Trophoblast cell (in vitro differentiated cells and primary cell): Measurements from ENCODE around the gene NOS1AP.
A peak's percentile ranks its signal among the peaks of the same experiment; 100 is the strongest.

Source experiments
- DNase-seq, 2 donors: peaks; one replicate each; pipeline ENCODE4 v3.0.0-alpha.2; 2016
- H2AFZ ChIP-seq: 2 replicates; pipeline ENCODE4 v1.6.1; 2013; ENCODE audit warnings: low read length, moderate library complexity, mild to moderate bottlenecking; ENCODE audit not compliant: insufficient read depth, poor library complexity
- H2AK5ac ChIP-seq: 2 replicates; pipeline ENCODE4 v1.6.1; 2013; ENCODE audit warnings: mild to moderate bottlenecking, low read length
- H2BK120ac ChIP-seq: 2 replicates; pipeline ENCODE4 v1.6.1; 2013; ENCODE audit warnings: low read length, mild to moderate bottlenecking, moderate library complexity; ENCODE audit not compliant: insufficient read depth, poor library complexity
- H2BK12ac ChIP-seq: 2 replicates; pipeline ENCODE4 v1.6.1; 2013; ENCODE audit warnings: mild to moderate bottlenecking, low read length, moderate library complexity
- H2BK5ac ChIP-seq: 2 replicates; pipeline ENCODE4 v1.6.1; 2013; ENCODE audit warnings: low read length, low read depth, moderate library complexity, mild to moderate bottlenecking; ENCODE audit not compliant: poor library complexity
- H3K14ac ChIP-seq: 2 replicates; pipeline ENCODE4 v1.6.1; 2013; ENCODE audit warnings: mild to moderate bottlenecking, low read length
- H3K18ac ChIP-seq: 2 replicates; pipeline ENCODE4 v1.6.1; 2013; ENCODE audit warnings: mild to moderate bottlenecking, low read length
- H3K23ac ChIP-seq: 2 replicates; pipeline ENCODE4 v1.6.1; 2013; ENCODE audit warnings: low read length
- H3K27ac ChIP-seq: 2 replicates; pipeline ENCODE4 v1.5.1; 2013; ENCODE audit warnings: low read depth, mild to moderate bottlenecking, inconsistent platforms, low read length, moderate library complexity
- H3K27me3 ChIP-seq: 2 replicates; pipeline ENCODE4 v1.6.1; 2013; ENCODE audit warnings: inconsistent platforms, mild to moderate bottlenecking, low read length, moderate library complexity; ENCODE audit not compliant: insufficient read depth
- H3K36me3 ChIP-seq, 2 experiments: 1 replicate in 1 of 2; 2 replicates in 1 of 2; pipeline ENCODE4 v1.6.1; 2013; ENCODE audit warnings: low read length in 2 of 2, mild to moderate bottlenecking in 2 of 2, moderate library complexity in 1 of 2; ENCODE audit not compliant: insufficient read depth in 2 of 2, control insufficient read depth in 1 of 2
- H3K4ac ChIP-seq: 2 replicates; pipeline ENCODE4 v1.6.1; 2013; ENCODE audit warnings: low read depth, mild to moderate bottlenecking, low read length, moderate library complexity
- H3K4me1 ChIP-seq, 2 experiments: 1 replicate in 1 of 2; 2 replicates in 1 of 2; pipeline ENCODE4 v1.6.1; 2013; ENCODE audit warnings: low read length in 2 of 2, mild to moderate bottlenecking in 2 of 2, moderate library complexity in 1 of 2; ENCODE audit not compliant: insufficient read depth in 2 of 2, control insufficient read depth in 1 of 2
- H3K4me2 ChIP-seq: 2 replicates; pipeline ENCODE4 v1.6.1; 2013; ENCODE audit warnings: inconsistent platforms, mild to moderate bottlenecking, low read length, moderate library complexity
- H3K4me3 ChIP-seq: 2 replicates; pipeline ENCODE4 v1.5.1; 2013; ENCODE audit warnings: mild to moderate bottlenecking, low read depth, low read length, inconsistent platforms
- H3K79me1 ChIP-seq: one replicate; pipeline ENCODE4 v1.6.1; 2013; ENCODE audit warnings: low read length
- H3K79me2 ChIP-seq: 2 replicates; pipeline ENCODE4 v1.6.1; 2013; ENCODE audit warnings: low read length, mild to moderate bottlenecking; ENCODE audit not compliant: control insufficient read depth, insufficient read depth, poor library complexity
- H3K9ac ChIP-seq: 2 replicates; pipeline ENCODE4 v1.6.1; 2013; ENCODE audit warnings: mild to moderate bottlenecking, low read length
- H3K9me3 ChIP-seq: 2 replicates; pipeline ENCODE4 v1.6.1; 2013; ENCODE audit warnings: low read depth, mild to moderate bottlenecking, control low read depth, inconsistent platforms, low read length; ENCODE audit not compliant: insufficient read depth
- H4K12ac ChIP-seq: 2 replicates; pipeline ENCODE4 v1.6.1; 2013; ENCODE audit warnings: low read depth, mild to moderate bottlenecking, low read length, moderate library complexity
- H4K8ac ChIP-seq: 2 replicates; pipeline ENCODE4 v1.6.1; 2013; ENCODE audit warnings: low read depth, mild to moderate bottlenecking, low read length, moderate library complexity
- H4K91ac ChIP-seq: one replicate; pipeline ENCODE4 v1.6.1; 2013; ENCODE audit warnings: low read depth, mild to moderate bottlenecking, low read length, moderate library complexity
- WGBS: extraction: QIAGEN DNeasy Blood & Tissue Kit; methylation state at CpG from one replicate; pipeline ENCODE4 v1.1.7; 2013; ENCODE audit warnings: missing lambda C conversion rate; ENCODE audit not compliant: insufficient read length, insufficient coverage; ENCODE audit errors: extremely low coverage; 5-methylcytosine and 5-hydroxymethylcytosine counted together

Gene NOS1AP

GRCh38 chr1:162301696-162302095 is 232.2 kb downstream of the NOS1AP start:
- peak; percentile 30 to 74 for DNase-seq
- Histone ChIP-seq H3K4me3 (no peak overlapping the region), H3K9me3 (peaks cover 2% of the 10 kb centered on the region), H3K27me3 (no peaks in the 10 kb centered on the region), H3K36me3 (no peaks in the 10 kb centered on the region), H3K4me2 (no peak overlapping the region), H3K4me1 (no peaks in the 10 kb centered on the region), H3K18ac (no peak overlapping the region), H3K23ac (no peak overlapping the region), H3K9ac (no peak overlapping the region), H4K91ac (no peak overlapping the region), H4K12ac (no peak overlapping the region), H3K27ac (no peak overlapping the region), H2BK120ac (no peak overlapping the region), H2BK12ac (no peak overlapping the region), H3K4ac (no peak overlapping the region), H2BK5ac (no peak overlapping the region), H3K79me1 (no peaks in the 10 kb centered on the region), H2AK5ac (no peak overlapping the region), H4K8ac (no peak overlapping the region), H3K79me2 (no peaks in the 10 kb centered on the region), H2AFZ (no peak overlapping the region), H3K14ac (no peak overlapping the region)
- no CpG with 5 or more reads among the region's 4 CpGs for WGBS

- H3K14ac ChIP-seq: no peak overlapping the region
- H2AK5ac ChIP-seq: no peak overlapping the region
- H4K12ac ChIP-seq: no peak overlapping the region
- no peak overlapping the region for H3K4me3 ChIP-seq
- no peaks in the 10 kb centered on the region for H3K36me3 ChIP-seq
- H4K91ac ChIP-seq: no peak overlapping the region
- H4K8ac ChIP-seq: no peak overlapping the region
- H2AFZ ChIP-seq: no peak overlapping the region
- WGBS: 100% methylated on average over 2 of the region's 3 CpGs
- no peak overlapping the region for H2BK120ac ChIP-seq
- no peak overlapping the region for H3K18ac ChIP-seq
- no peak overlapping the region for H3K4ac ChIP-seq
- no peak overlapping the region for H3K4me2 ChIP-seq
- no peaks in the 10 kb centered on the region for H3K4me1 ChIP-seq
- H3K27ac ChIP-seq: no peak overlapping the region
- no peaks in the 10 kb centered on the region for H3K79me1 ChIP-seq
- no peaks in the 10 kb centered on the region for H3K79me2 ChIP-seq
- H2BK12ac ChIP-seq: no peak overlapping the region
- no peaks in the 10 kb centered on the region for H3K27me3 ChIP-seq
- H3K9ac ChIP-seq: no peak overlapping the region
- peak in 1 of 2 donors; percentile 26 for DNase-seq
- H2BK5ac ChIP-seq: no peak overlapping the region
- H3K23ac ChIP-seq: no peak overlapping the region
- H3K9me3 ChIP-seq: peaks cover 2% of the 10 kb centered on the region
Observed at GRCh38 chr1:162302306-162303003, 233.0 kb downstream of the NOS1AP start.

- Histone ChIP-seq H2BK5ac (no peak overlapping the region), H3K27ac (no peak overlapping the region), H4K8ac (no peak overlapping the region), H2AFZ (no peak overlapping the region), H3K9me3 (peaks cover 1% of the 10 kb centered on the region), H4K12ac (no peak overlapping the region), H2AK5ac (no peak overlapping the region), H3K4me2 (no peak overlapping the region), H2BK120ac (no peak overlapping the region), H3K4me3 (no peak overlapping the region), H3K18ac (no peak overlapping the region), H3K23ac (no peak overlapping the region), H3K27me3 (no peaks in the 10 kb centered on the region), H2BK12ac (no peak overlapping the region), H3K4me1 (no peaks in the 10 kb centered on the region), H3K36me3 (no peaks in the 10 kb centered on the region), H3K79me2 (no peaks in the 10 kb centered on the region), H4K91ac (no peak overlapping the region), H3K79me1 (no peaks in the 10 kb centered on the region), H3K9ac (no peak overlapping the region), H3K4ac (no peak overlapping the region), H3K14ac (no peak overlapping the region)
- no peak for DNase-seq
- WGBS: no CpG with 5 or more reads among the region's 3 CpGs
Observed at GRCh38 chr1:162303004-162303344, 233.5 kb downstream of the NOS1AP start.

- no peak overlapping the region for H2BK5ac ChIP-seq
- no peak overlapping the region for H2BK12ac ChIP-seq
- H3K27ac ChIP-seq: no peak overlapping the region
- H3K14ac ChIP-seq: no peak overlapping the region
- H3K4me3 ChIP-seq: no peak overlapping the region
- no peak overlapping the region for H3K18ac ChIP-seq
- H3K79me2 ChIP-seq: no peaks in the 10 kb centered on the region
- H3K9ac ChIP-seq: no peak overlapping the region
- H3K23ac ChIP-seq: no peak overlapping the region
- H3K4me1 ChIP-seq: no peaks in the 10 kb centered on the region
- H3K4ac ChIP-seq: no peak overlapping the region
- H3K36me3 ChIP-seq: peaks cover 0 to 2% of the 10 kb centered on the region in 2 experiments
- WGBS: no CpG with 5 or more reads among the region's 2 CpGs
- no peak overlapping the region for H2AFZ ChIP-seq
- H3K4me2 ChIP-seq: no peak overlapping the region
- DNase-seq: no peak
- H3K9me3 ChIP-seq: no peaks in the 10 kb centered on the region
- no peak overlapping the region for H2BK120ac ChIP-seq
- no peaks in the 10 kb centered on the region for H3K79me1 ChIP-seq
- H4K12ac ChIP-seq: no peak overlapping the region
- no peak overlapping the region for H4K8ac ChIP-seq
- H4K91ac ChIP-seq: no peak overlapping the region
- no peak overlapping the region for H2AK5ac ChIP-seq
- no peaks in the 10 kb centered on the region for H3K27me3 ChIP-seq
Observed at GRCh38 chr1:162304736-162305135, 235.2 kb downstream of the NOS1AP start.
